Measurements from ENCODE around the gene LUZP1.
A peak's percentile ranks its signal among the peaks of the same experiment; 100 is the strongest.
"Not testable (repeated sequence)": the region's sequence is repeated elsewhere in the genome, so short reads cannot be mapped to it uniquely, and the experiment has no call there.

LUZP1 gene

DNA sequence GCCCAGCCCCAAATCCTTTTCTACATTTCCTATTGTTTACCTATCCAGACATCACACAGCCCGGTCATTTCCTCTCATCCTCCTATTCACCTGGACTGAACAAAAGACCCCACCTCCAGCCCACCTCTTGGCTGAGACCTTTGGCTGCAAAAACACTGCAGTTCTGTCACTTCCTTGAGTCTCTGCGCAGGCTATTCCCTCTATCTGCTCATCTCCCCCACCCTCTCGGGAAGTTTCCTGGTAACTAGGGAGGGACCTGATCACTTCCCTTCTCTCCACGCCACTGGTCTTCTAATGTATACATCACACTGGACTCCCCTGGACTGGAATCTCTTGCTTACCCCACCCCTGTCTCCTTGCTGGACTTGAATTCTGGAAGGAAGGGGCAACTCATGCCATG lies 43.3 kb upstream of the LUZP1 start:
- no peak overlapping the region for H3K27ac ChIP-seq
- TF ChIP-seq, protein P1, sequence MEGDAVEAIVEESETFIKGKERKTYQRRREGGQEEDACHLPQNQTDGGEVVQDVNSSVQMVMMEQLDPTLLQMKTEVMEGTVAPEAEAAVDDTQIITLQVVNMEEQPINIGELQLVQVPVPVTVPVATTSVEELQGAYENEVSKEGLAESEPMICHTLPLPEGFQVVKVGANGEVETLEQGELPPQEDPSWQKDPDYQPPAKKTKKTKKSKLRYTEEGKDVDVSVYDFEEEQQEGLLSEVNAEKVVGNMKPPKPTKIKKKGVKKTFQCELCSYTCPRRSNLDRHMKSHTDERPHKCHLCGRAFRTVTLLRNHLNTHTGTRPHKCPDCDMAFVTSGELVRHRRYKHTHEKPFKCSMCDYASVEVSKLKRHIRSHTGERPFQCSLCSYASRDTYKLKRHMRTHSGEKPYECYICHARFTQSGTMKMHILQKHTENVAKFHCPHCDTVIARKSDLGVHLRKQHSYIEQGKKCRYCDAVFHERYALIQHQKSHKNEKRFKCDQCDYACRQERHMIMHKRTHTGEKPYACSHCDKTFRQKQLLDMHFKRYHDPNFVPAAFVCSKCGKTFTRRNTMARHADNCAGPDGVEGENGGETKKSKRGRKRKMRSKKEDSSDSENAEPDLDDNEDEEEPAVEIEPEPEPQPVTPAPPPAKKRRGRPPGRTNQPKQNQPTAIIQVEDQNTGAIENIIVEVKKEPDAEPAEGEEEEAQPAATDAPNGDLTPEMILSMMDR (conservative IDR thresholded peaks at IDR 0.05): no peak

- TF ChIP-seq, protein P1 (conservative IDR thresholded peaks at IDR 0.05): no peak
Observed at GRCh38 chr1:23210963-23211362, 42.3 kb upstream of the LUZP1 start.

GRCh38 chr1:23210351-23210785 lies 41.7 kb upstream of the LUZP1 start:
- TF ChIP-seq, protein P1 (conservative IDR thresholded peaks at IDR 0.05): peak; percentile 52; the same call in 1 of the 2 replicates
- H3K27ac ChIP-seq: no peak overlapping the region

More at GRCh38 chr1:23210963-23211362, 42.3 kb upstream of the LUZP1 start:
- no peak overlapping the region for H3K27ac ChIP-seq

GRCh38 chr1:23209770-23210169 lies 41.1 kb upstream of the LUZP1 start:
- TF ChIP-seq, protein P1 (conservative IDR thresholded peaks at IDR 0.05): no peak
- H3K27ac ChIP-seq: no peak overlapping the region

DNA sequence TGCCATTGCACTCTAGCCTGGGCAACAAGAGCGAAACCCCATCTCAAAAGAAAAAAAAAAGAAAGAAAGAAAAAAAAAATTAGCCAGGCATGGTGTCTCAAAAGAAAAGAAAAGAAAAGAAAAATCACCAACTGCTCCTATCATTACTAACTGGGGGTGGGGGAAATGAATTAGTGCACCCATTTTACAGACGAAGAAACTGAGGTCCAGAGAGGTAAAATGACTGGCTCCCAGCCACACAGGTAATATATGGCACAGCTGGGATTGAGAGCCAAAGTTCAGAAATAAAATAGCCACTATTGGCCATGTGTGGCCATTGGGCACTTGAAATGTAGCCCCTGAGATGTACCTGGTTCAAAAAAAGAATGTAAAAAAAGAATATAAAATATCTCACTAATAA lies 39.9 kb upstream of the LUZP1 start:
- TF ChIP-seq, protein P1 (conservative IDR thresholded peaks at IDR 0.05): no peak
- no peak overlapping the region for H3K27ac ChIP-seq

- H3K27ac ChIP-seq: not testable (repeated sequence)
Observed at GRCh38 chr1:23207733-23208132, 39.1 kb upstream of the LUZP1 start.

GRCh38 chr1:23202263-23202749 lies 33.6 kb upstream of the LUZP1 start:
- no peak overlapping the region for H3K27ac ChIP-seq

DNA sequence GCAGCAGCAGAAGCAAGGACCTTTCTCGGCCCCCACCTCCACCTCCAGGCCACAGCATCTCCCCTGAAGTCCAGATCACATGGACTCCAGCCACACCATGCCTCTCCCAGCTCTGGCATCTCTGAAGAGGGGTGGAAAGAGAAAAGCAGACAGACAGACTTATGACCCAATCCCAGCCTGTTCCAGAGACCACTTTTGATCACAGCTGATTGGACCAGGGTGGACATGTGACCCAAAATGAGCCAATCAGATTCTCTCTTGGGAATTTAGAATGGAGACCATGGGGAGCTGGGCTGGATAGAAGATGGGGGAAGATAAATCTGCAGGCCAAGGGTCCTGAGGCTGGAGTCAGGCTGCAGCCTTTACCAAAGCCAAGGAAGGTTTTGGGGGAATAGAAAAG lies 32.2 kb upstream of the LUZP1 start:
- H3K27ac ChIP-seq: no peak overlapping the region
- TF ChIP-seq, protein P1 (conservative IDR thresholded peaks at IDR 0.05): no peak

More at GRCh38 chr1:23202263-23202749, 33.6 kb upstream of the LUZP1 start:
- TF ChIP-seq, protein P1 (conservative IDR thresholded peaks at IDR 0.05): no peak

Measured in VCaP (cell line).